GM18505 (cell line): Measurements from ENCODE around the gene ANKRD44.

Experiments used
- ATAC-seq: cut with Tn5 transposase; IDR thresholded peaks from one replicate; pipeline ENCODE4 v1.9.1; 2021; ENCODE audit not compliant: unreplicated experiment
- POLR2A ChIP-seq: IDR thresholded peaks from 4 replicates; pipeline ENCODE4 v1.6.1; 2011; ENCODE audit warnings: borderline replicate concordance; ENCODE audit not compliant: insufficient read depth, insufficient read length; ENCODE audit errors: extremely low read depth

The ANKRD44 gene

DNA sequence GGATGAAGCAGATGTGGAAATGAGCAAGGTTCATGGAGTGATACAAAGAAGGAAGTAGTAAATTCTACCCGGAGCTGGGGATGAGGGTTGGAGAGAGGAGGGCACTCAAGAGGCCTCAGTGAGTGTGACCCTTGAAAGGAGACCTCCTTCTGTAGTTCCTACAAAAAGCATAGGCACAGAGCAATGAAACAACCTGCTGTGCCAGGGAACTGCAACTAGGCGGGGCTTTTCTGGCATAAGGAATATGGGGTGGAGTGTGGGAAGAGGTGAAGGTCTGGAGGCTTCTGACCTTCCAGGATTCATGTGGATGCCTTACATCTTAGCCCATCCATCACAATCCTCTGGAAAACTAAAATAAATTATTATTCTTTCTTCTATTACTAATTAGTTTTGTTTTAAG lies 358.6 kb downstream of the ANKRD44 start:
- TF ChIP-seq POLR2A, result no peak
- ATAC-seq, result no peak

- TF ChIP-seq POLR2A, result no peak
- ATAC-seq, result no peak
These were observed 361.5 kb downstream of the ANKRD44 start for GRCh38 chr2:196949116-196949515.

- ATAC-seq, result peak; percentile 83
- no peak for TF ChIP-seq POLR2A
These were observed 366.0 kb downstream of the ANKRD44 start for GRCh38 chr2:196944570-196944969.

DNA sequence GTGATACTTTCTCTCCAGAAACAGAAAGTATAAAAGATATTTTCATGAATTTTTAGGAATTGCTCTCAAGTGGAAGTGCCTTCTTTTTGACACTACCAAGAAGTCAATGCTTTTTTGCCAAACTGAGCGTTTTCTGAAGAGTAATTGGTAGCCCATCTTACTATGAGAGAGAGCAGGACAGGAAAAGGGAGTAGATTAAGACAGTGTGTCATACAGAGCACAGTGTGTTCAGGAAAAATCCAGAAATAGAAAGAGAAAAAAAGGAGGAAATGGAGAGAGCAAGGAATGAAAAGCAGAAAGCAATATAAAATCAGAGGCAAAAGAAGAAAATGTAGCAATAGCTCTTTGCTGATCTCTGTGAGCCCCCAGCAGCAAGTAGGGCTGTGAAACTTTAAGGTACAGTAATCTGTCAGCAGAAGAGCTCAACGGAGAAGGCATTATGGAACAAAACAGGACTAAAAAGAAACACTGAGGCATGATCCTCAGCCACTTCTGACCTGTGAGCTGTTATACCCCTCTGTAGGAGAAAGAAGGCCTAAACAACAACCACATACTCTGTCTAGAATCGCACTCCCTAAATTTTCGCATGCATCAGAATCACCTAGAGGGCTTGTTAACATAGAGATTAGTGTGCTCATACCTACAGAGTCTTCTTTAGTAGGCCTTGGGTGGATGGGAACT lies 369.0 kb downstream of the ANKRD44 start:
- ATAC-seq, result no peak
- no peak for TF ChIP-seq POLR2A

- TF ChIP-seq POLR2A, result no peak
- ATAC-seq, result no peak
These were observed 371.2 kb downstream of the ANKRD44 start for GRCh38 chr2:196939371-196939770.
